B cell (primary cell): Measurements from ENCODE around the gene STX17.

Experiments used
- EZH2 ChIP-seq: IDR thresholded peaks from 2 replicates; pipeline ENCODE4 v1.6.1; 2012; ENCODE audit warnings: borderline replicate concordance, low read depth, mild to moderate bottlenecking, moderate library complexity, low read length; ENCODE audit not compliant: insufficient read depth, poor library complexity, severe bottlenecking
- TF ChIP-seq, protein P1 (sequence below): fragments of 200-600 bp; IDR thresholded peaks from one replicate; pipeline ENCODE4 v1.8.0; 2022; ENCODE audit warnings: antibody characterized with exemption, mild to moderate bottlenecking

DNA sequence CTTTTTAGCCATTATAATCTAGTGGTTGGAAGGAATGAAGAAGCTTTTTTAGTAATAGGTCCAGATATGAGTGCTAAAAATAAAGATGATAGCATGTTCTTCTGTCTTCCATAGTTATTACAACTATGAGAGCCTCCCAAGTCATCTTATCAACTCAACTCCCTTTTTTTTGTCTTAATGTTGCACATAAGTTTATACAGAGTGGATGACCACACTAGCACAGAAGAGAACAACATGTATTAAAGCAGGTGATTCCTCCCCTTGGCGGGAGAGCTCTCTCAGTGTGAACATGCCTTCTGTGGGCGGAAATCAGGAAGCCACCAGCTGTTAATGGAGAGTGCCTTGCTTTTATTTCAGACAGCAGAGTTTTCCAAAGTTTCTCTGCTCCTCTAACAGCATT, 40.1 kb upstream of the STX17 start:
- TF ChIP-seq, protein P1, sequence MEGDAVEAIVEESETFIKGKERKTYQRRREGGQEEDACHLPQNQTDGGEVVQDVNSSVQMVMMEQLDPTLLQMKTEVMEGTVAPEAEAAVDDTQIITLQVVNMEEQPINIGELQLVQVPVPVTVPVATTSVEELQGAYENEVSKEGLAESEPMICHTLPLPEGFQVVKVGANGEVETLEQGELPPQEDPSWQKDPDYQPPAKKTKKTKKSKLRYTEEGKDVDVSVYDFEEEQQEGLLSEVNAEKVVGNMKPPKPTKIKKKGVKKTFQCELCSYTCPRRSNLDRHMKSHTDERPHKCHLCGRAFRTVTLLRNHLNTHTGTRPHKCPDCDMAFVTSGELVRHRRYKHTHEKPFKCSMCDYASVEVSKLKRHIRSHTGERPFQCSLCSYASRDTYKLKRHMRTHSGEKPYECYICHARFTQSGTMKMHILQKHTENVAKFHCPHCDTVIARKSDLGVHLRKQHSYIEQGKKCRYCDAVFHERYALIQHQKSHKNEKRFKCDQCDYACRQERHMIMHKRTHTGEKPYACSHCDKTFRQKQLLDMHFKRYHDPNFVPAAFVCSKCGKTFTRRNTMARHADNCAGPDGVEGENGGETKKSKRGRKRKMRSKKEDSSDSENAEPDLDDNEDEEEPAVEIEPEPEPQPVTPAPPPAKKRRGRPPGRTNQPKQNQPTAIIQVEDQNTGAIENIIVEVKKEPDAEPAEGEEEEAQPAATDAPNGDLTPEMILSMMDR = no peak
- TF ChIP-seq EZH2 = no peak
